H9 (cell line): ENCODE data around the gene TNFRSF18. TPM values are rescaled to one million over a fixed set of nuclear protein-coding genes. Genes with fewer than 3 reads are reported as not detected.

ENCODE experiments used
- DNase-seq: peaks from one replicate; pipeline ENCODE4 v3.0.0-alpha.2; 2017
- H2AFZ ChIP-seq: one replicate; pipeline ENCODE4 v1.6.1; 2013; ENCODE audit warnings: mild to moderate bottlenecking, low read length, control low read depth, moderate library complexity
- H2AK5ac ChIP-seq: 2 replicates; pipeline ENCODE4 v1.6.1; 2013; ENCODE audit warnings: low read length, control low read depth, mixed read lengths; ENCODE audit not compliant: insufficient read length
- H2BK120ac ChIP-seq: one replicate; pipeline ENCODE4 v1.6.1; 2013; ENCODE audit warnings: low read depth, mild to moderate bottlenecking, low read length, control low read depth, inconsistent platforms; ENCODE audit not compliant: poor library complexity, severe bottlenecking
- H2BK12ac ChIP-seq: 2 replicates; pipeline ENCODE4 v1.6.1; 2013; ENCODE audit warnings: low read length, control low read depth, mixed read lengths, low read depth; ENCODE audit not compliant: insufficient read length
- H2BK15ac ChIP-seq: 2 replicates; pipeline ENCODE4 v1.6.1; 2013; ENCODE audit warnings: low read depth, low read length, control low read depth
- H2BK20ac ChIP-seq: one replicate; pipeline ENCODE4 v1.6.1; 2013; ENCODE audit warnings: low read depth, mild to moderate bottlenecking, low read length, control low read depth, inconsistent platforms; ENCODE audit not compliant: poor library complexity, severe bottlenecking
- H2BK5ac ChIP-seq: 2 replicates; pipeline ENCODE4 v1.6.1; 2013; ENCODE audit warnings: low read length, control low read depth, mixed read lengths; ENCODE audit not compliant: insufficient read length
- H3K14ac ChIP-seq: 2 replicates; pipeline ENCODE4 v1.6.1; 2013; ENCODE audit warnings: low read length, control low read depth; ENCODE audit not compliant: insufficient read depth
- H3K18ac ChIP-seq: 2 replicates; pipeline ENCODE4 v1.6.1; 2013; ENCODE audit warnings: low read depth, mild to moderate bottlenecking, mixed read lengths, low read length, control low read depth; ENCODE audit not compliant: insufficient read length
- H3K23ac ChIP-seq: 2 replicates; pipeline ENCODE4 v1.6.1; 2013; ENCODE audit warnings: low read length, control low read depth, mixed read lengths, low read depth; ENCODE audit not compliant: insufficient read length
- H3K23me2 ChIP-seq: 2 replicates; pipeline ENCODE4 v1.6.1; 2013; ENCODE audit warnings: low read depth, mild to moderate bottlenecking, mixed read lengths, low read length, control low read depth; ENCODE audit not compliant: insufficient read length, poor library complexity, severe bottlenecking
- H3K27ac ChIP-seq: 2 replicates; pipeline ENCODE4 v1.5.1; 2013; ENCODE audit warnings: low read length, control low read depth, mixed read lengths, low read depth; ENCODE audit not compliant: insufficient read length
- H3K27me3 ChIP-seq: 2 replicates; pipeline ENCODE4 v1.6.1; 2013; ENCODE audit warnings: low read length, control low read depth, inconsistent platforms; ENCODE audit not compliant: insufficient read depth
- H3K4ac ChIP-seq: 2 replicates; pipeline ENCODE4 v1.6.1; 2013; ENCODE audit warnings: low read depth, mild to moderate bottlenecking, control low read depth, inconsistent platforms, low read length, moderate library complexity
- H3K4me1 ChIP-seq: 2 replicates; pipeline ENCODE4 v1.6.1; 2013; ENCODE audit warnings: low read length, control low read depth, inconsistent platforms; ENCODE audit not compliant: insufficient read depth
- H3K4me2 ChIP-seq: 2 replicates; pipeline ENCODE4 v1.6.1; 2013; ENCODE audit warnings: low read length, control low read depth, mixed read lengths; ENCODE audit not compliant: insufficient read length, insufficient read depth
- H3K56ac ChIP-seq: 2 replicates; pipeline ENCODE4 v1.6.1; 2013; ENCODE audit warnings: low read depth, mild to moderate bottlenecking, mixed read lengths, low read length, control low read depth; ENCODE audit not compliant: insufficient read length
- H3K79me1 ChIP-seq: 2 replicates; pipeline ENCODE4 v1.6.1; 2013; ENCODE audit warnings: low read depth, mild to moderate bottlenecking, moderate library complexity, low read length, control low read depth, inconsistent platforms; ENCODE audit not compliant: insufficient read depth, poor library complexity, severe bottlenecking
- H3K79me2 ChIP-seq: 2 replicates; pipeline ENCODE4 v1.6.1; 2013; ENCODE audit warnings: low read length, control low read depth, inconsistent platforms; ENCODE audit not compliant: insufficient read depth
- H3K9ac ChIP-seq: 2 replicates; pipeline ENCODE4 v1.6.1; 2013; ENCODE audit warnings: low read length, control low read depth, mixed read lengths; ENCODE audit not compliant: insufficient read length; ENCODE audit errors: extremely low read depth
- H3K9me3 ChIP-seq: one replicate; pipeline ENCODE4 v1.6.1; 2013; ENCODE audit warnings: low read depth, low read length, inconsistent platforms; ENCODE audit not compliant: control insufficient read depth
- H3T11ph ChIP-seq: one replicate; pipeline ENCODE4 v1.6.1; 2013; ENCODE audit warnings: mild to moderate bottlenecking, low read length, control low read depth, inconsistent platforms
- H4K20me1 ChIP-seq: one replicate; pipeline ENCODE4 v1.6.1; 2013; ENCODE audit not compliant: control insufficient read depth, insufficient read length, insufficient read depth
- H4K5ac ChIP-seq: 2 replicates; pipeline ENCODE4 v1.6.1; 2013; ENCODE audit warnings: low read depth, mild to moderate bottlenecking, mixed read lengths, low read length, control low read depth; ENCODE audit not compliant: insufficient read length
- H4K8ac ChIP-seq: replicated peaks from 2 replicates; pipeline ENCODE4 v1.6.1; 2013; ENCODE audit warnings: low read length, control low read depth, mixed read lengths, low read depth; ENCODE audit not compliant: insufficient read length
- H4K91ac ChIP-seq: 2 replicates; pipeline ENCODE4 v1.6.1; 2013; ENCODE audit warnings: low read depth, mild to moderate bottlenecking, moderate library complexity, mixed read lengths, low read length, control low read depth; ENCODE audit not compliant: insufficient read length
- H3K27ac Mint-ChIP-seq, 3 experiments: 2 replicates in 2 of 3; 3 replicates in 1 of 3; pipeline ENCODE4 v1.8.0; 2020 to 2021; ENCODE audit warnings: mixed read lengths in 3 of 3, mild to moderate bottlenecking in 1 of 3, moderate library complexity in 1 of 3
- H3K27me3 Mint-ChIP-seq: 2 replicates; pipeline ENCODE4 v1.8.0; 2021; ENCODE audit warnings: low read depth, mild to moderate bottlenecking, moderate library complexity, mixed read lengths
- H3K36me3 Mint-ChIP-seq, 3 experiments: 2 replicates in 2 of 3; 3 replicates in 1 of 3; pipeline ENCODE4 v1.8.0; 2020 to 2021; ENCODE audit warnings: low read depth in 3 of 3, mixed read lengths in 3 of 3; ENCODE audit not compliant: insufficient read depth in 1 of 3
- H3K4me1 Mint-ChIP-seq, 2 experiments: 2 replicates each; pipeline ENCODE4 v1.8.0; 2020; ENCODE audit warnings: mixed read lengths in 2 of 2
- H3K4me3 Mint-ChIP-seq, 2 experiments: 2 replicates in 1 of 2; 3 replicates in 1 of 2; pipeline ENCODE4 v1.8.0; 2020 to 2021; ENCODE audit warnings: mild to moderate bottlenecking in 2 of 2, mixed read lengths in 2 of 2, moderate library complexity in 1 of 2
- H3K9me3 Mint-ChIP-seq, 2 experiments: 2 replicates in 1 of 2; 3 replicates in 1 of 2; pipeline ENCODE4 v1.8.0; 2020; ENCODE audit warnings: mild to moderate bottlenecking in 2 of 2, mixed read lengths in 2 of 2, moderate library complexity in 1 of 2
- CTCF ChIP-seq: fragments of 200-600 bp; sonication (generic); conservative IDR thresholded peaks from 3 replicates; pipeline ENCODE4 v1.8.0; 2021; ENCODE audit warnings: antibody characterized with exemption, mild to moderate bottlenecking
- WGBS: extraction: QIAGEN DNeasy Blood & Tissue Kit; methylation state at CpG from one replicate; pipeline ENCODE4 v1.1.7; 2013; ENCODE audit warnings: missing lambda C conversion rate, low lambda C conversion rate, mixed read lengths; ENCODE audit not compliant: insufficient read length; ENCODE audit errors: extremely low coverage; 5-methylcytosine and 5-hydroxymethylcytosine counted together
- total RNA-seq: library from RNA; stranded (reverse); gene quantifications from 2 replicates; pipeline ENCODE4 v1.2.1, GENCODE V29; 2021

Gene TNFRSF18
- total RNA-seq, 1 experiment from 2014 or later: 2.0 TPM

DNA sequence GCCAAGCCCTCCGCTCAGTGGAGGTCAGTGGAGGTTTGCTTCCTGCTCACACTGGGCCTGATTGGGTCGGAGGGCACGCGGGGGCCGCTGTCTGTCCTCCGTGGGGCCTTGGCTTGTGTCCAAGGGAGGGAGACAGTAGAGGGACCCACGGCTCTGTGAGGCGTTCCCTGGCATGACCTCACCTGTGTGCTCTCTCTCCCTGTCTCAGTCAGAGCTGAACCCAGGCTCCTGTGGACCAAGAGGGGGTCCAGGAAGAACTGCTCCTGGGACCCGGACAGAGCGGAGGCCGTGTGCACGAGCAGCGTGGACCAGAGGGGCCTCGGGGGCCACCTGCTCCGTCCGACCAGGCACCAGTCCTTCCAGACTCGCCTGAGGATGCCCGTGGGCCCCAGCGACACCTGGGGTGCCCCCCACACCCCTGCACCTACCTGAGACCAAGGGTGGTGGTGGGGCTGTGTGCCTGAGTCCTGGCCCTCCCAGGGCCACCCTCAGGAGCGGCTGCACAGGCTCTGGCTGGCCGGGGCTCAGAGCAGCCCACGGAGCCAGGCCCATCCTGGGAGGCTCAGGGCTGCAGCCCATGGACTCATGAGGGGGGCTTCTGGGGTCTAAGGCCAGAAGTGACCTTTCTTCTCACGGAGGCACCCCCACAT lies 46.0 kb downstream of the TNFRSF18 start:
- Histone ChIP-seq H3K4me1 (no peaks in the 10 kb centered on the region), H3K23me2 (peaks cover 8% of the 10 kb centered on the region), H4K20me1 (no peaks in the 10 kb centered on the region), H3K4me2 (no peak overlapping the region), H3K18ac (no peak overlapping the region), H2AFZ (no peak overlapping the region), H3K27ac (no peak overlapping the region), H3K79me2 (no peaks in the 10 kb centered on the region), H3K14ac (no peak overlapping the region), H3K23ac (no peak overlapping the region), H3K9ac (no peak overlapping the region), H4K91ac (no peak overlapping the region), H3K27me3 (no peaks in the 10 kb centered on the region), H2BK12ac (no peak overlapping the region), H3K79me1 (no peaks in the 10 kb centered on the region), H3T11ph (no peak overlapping the region), H3K56ac (no peak overlapping the region), H3K4ac (no peak overlapping the region), H4K8ac (no peak overlapping the region), H2BK5ac (no peak overlapping the region), H2BK15ac (no peak overlapping the region), H4K5ac (no peak overlapping the region), H2AK5ac (no peak overlapping the region), H2BK120ac (no peak overlapping the region), H3K9me3 (no peaks in the 10 kb centered on the region), H2BK20ac (no peak overlapping the region)
- Mint-ChIP-seq H3K9me3 (peaks cover under 1 to 8% of the 10 kb centered on the region in 2 experiments; a peak in 3 of 5 replicates), H3K4me3 (no peak overlapping the region), H3K27me3 (peaks cover 14% of the 10 kb centered on the region), H3K4me1 (peaks cover 9 to 25% of the 10 kb centered on the region in 2 experiments), H3K27ac (no peak overlapping the region; a peak in 1 of 7 replicates), H3K36me3 (peaks cover 0 to 1% (median 0%) of the 10 kb centered on the region in 3 experiments; a peak in 3 of 7 replicates)
- no peak for TF ChIP-seq CTCF
- no peak for DNase-seq
- WGBS: no CpG with 5 or more reads among the region's 23 CpGs
